Ovary (tissue), 3 donors: ENCODE measurements around the gene EVA1A.

ENCODE experiments used
- EP300 ChIP-seq: sonication (generic); formaldehyde crosslinking; IDR thresholded peaks from one replicate; pipeline ENCODE4 v1.6.1; 2017; ENCODE audit warnings: antibody characterized with exemption
- POLR2A ChIP-seq: fragments of 450-650 bp; IDR thresholded peaks from one replicate; pipeline ENCODE4 v1.6.1; 2017; ENCODE audit warnings: antibody characterized with exemption, mild to moderate bottlenecking, moderate library complexity
- TF ChIP-seq, protein P1 (sequence below), 3 donors: fragments of 450-650 bp in 2 of 3; fragments of 200-600 bp in 1 of 3; IDR thresholded peaks; one replicate each; pipeline versions ENCODE4 v1.5.1 to v1.8.0; 2016 to 2022; ENCODE audit warnings: antibody characterized with exemption in 3 of 3, mild to moderate bottlenecking in 1 of 3
- donor health status: DM: no; HTN: no; CAD: no.

- TF ChIP-seq, protein P1, sequence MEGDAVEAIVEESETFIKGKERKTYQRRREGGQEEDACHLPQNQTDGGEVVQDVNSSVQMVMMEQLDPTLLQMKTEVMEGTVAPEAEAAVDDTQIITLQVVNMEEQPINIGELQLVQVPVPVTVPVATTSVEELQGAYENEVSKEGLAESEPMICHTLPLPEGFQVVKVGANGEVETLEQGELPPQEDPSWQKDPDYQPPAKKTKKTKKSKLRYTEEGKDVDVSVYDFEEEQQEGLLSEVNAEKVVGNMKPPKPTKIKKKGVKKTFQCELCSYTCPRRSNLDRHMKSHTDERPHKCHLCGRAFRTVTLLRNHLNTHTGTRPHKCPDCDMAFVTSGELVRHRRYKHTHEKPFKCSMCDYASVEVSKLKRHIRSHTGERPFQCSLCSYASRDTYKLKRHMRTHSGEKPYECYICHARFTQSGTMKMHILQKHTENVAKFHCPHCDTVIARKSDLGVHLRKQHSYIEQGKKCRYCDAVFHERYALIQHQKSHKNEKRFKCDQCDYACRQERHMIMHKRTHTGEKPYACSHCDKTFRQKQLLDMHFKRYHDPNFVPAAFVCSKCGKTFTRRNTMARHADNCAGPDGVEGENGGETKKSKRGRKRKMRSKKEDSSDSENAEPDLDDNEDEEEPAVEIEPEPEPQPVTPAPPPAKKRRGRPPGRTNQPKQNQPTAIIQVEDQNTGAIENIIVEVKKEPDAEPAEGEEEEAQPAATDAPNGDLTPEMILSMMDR (IDR thresholded peaks at IDR 0.05): no peak
- no peak for TF ChIP-seq EP300
- no peak for TF ChIP-seq POLR2A
These were observed 49.3 kb upstream of the EVA1A start for GRCh38 chr2:75609937-75610508.
